NB4 (cell line): ENCODE measurements around the gene BARX1.

Experiments used
- DNase-seq: peaks from one replicate; pipeline ENCODE4 v3.0.0; 2010; ENCODE audit warnings: low read depth
- H3K4me3 ChIP-seq: one replicate; pipeline ENCODE4 v1.5.1; 2011; ENCODE audit warnings: mild to moderate bottlenecking, low read depth, low read length, moderate library complexity
- MYC ChIP-seq: IDR thresholded peaks from 2 replicates; pipeline ENCODE4 v1.6.1; 2011; ENCODE audit warnings: low read depth, low read length
- POLR2A ChIP-seq: IDR thresholded peaks from 2 replicates; pipeline ENCODE4 v1.6.1; 2011; ENCODE audit warnings: mild to moderate bottlenecking; ENCODE audit not compliant: insufficient read length; ENCODE audit errors: extremely low read depth
- TF ChIP-seq, protein P1 (sequence below): IDR thresholded peaks from one replicate; pipeline ENCODE4 v1.5.1; 2012; ENCODE audit warnings: low read depth, low read length
- TF ChIP-seq, protein P2 (sequence below): IDR thresholded peaks from 2 replicates; pipeline ENCODE4 v1.6.1; 2011; ENCODE audit warnings: low read depth, low read length

The BARX1 gene, protein sequence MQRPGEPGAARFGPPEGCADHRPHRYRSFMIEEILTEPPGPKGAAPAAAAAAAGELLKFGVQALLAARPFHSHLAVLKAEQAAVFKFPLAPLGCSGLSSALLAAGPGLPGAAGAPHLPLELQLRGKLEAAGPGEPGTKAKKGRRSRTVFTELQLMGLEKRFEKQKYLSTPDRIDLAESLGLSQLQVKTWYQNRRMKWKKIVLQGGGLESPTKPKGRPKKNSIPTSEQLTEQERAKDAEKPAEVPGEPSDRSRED

DNA sequence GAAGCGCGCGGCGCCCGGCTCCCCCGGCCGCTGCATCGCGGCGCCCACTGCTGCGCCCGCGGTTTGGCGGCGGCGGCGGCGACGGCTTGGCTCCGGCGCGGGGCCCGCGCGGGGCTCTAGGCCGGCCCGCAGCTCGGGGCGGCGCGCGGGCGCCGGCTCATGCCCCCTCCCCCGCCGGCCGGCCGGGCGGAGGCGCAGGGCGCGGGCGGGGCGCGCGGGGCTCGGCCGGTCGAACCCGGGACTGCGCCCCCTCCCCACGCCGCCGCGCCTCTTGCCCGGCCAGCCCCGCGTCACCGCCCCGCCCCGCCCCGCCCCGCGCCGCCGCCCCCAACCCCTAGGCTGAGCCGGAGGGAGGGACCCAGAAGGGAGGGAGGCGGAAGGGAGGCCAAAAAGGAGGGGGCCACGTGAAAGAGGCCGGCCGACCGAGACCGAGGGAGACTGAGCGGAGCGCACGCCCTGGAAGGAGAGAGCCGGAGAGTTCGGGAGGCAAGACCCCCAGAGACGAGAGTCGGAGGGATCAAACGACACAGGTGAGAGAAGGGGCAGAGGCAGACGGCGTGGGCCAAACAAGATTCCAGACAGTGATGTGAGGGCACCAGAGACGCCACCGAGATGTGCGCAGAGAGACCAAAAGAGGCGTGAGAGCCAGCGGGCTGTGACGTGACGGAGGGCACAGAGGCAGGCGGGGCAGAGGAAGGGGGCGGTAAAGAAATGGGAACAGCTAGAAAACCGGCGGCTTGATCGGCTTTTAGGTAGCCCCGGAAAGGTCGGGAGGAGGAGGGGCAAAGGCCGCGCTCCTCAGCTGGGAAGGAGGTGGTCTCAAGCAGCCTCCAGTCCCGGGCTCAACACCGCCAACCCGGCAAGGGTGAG is at the start of gene BARX1:
Gene BARX1, minus strand, starts transcription at position 245 of the 870 bp plus-strand sequence. Its CDS starts 209 bp downstream, at position 36.
- TF ChIP-seq, protein P1, sequence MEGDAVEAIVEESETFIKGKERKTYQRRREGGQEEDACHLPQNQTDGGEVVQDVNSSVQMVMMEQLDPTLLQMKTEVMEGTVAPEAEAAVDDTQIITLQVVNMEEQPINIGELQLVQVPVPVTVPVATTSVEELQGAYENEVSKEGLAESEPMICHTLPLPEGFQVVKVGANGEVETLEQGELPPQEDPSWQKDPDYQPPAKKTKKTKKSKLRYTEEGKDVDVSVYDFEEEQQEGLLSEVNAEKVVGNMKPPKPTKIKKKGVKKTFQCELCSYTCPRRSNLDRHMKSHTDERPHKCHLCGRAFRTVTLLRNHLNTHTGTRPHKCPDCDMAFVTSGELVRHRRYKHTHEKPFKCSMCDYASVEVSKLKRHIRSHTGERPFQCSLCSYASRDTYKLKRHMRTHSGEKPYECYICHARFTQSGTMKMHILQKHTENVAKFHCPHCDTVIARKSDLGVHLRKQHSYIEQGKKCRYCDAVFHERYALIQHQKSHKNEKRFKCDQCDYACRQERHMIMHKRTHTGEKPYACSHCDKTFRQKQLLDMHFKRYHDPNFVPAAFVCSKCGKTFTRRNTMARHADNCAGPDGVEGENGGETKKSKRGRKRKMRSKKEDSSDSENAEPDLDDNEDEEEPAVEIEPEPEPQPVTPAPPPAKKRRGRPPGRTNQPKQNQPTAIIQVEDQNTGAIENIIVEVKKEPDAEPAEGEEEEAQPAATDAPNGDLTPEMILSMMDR: no peak
- TF ChIP-seq, protein P2, sequence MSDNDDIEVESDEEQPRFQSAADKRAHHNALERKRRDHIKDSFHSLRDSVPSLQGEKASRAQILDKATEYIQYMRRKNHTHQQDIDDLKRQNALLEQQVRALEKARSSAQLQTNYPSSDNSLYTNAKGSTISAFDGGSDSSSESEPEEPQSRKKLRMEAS: no peak
- TF ChIP-seq MYC: no peak
- TF ChIP-seq POLR2A: no peak
- DNase-seq: no peak
- no peak within 1 kb of the TSS for H3K4me3 ChIP-seq

DNA sequence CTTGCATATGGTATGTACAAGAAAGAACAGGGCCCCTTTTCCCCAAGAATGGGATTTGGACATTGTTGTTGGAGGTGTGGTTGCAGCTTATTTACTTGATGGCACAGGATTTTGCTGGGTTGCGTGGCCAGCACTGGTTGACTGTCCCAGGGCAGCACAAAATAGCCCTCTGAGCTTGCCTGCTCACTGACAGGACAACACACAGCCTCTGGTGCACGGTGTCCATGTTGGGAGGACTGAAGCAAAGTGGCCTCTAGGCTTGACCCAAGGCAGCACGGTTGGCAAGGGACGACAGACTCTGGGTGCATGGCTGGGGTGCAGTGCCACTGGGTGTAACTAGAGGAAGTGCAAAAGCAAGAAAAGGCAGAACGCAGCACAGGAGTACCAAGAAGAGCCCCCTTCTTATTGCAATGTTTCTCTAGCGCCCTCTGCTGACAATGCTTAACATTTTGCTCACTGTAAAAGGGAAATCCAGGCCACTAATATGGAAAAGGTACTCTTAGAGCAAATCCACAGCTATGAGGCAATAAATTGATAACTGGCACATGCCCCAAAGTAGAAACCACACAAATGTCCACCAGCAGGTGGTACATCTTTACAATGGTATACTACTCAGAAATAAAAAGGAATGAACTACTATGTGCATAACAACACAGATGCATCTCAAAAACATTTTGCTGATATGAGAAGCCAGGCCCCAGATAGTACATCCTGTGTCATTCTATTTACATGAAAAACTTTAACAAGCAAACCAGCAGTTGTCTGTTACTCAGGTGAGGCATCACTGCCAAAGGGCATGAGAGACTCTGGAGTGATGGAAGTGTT is 47.4 kb upstream of the BARX1 start:
- TF ChIP-seq, protein P2: no peak
- TF ChIP-seq, protein P1: peak; percentile 77
- no peak overlapping the region for H3K4me3 ChIP-seq
- peak; percentile 78 for DNase-seq

DNA sequence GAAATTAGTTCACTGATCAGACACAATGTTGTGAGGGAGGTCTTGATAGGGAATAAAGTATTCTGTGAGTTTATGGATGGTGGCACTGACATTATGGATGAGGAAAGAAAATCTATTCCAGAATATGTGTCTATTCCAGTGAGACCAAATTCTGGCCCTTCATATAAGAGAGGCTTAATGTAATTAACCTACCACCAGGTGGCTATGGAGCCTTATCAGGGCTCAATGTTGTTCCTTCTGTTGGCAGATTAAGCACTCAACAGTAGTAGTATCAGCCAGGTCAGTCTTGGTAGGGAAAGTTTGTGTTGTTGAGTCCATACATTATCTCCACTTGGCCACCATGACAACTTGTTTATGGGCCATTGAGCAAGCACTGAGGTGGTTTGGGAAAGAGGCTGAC is 41.7 kb upstream of the BARX1 start:
- TF ChIP-seq, protein P1: no peak
- TF ChIP-seq MYC (no peak), POLR2A (no peak)
- TF ChIP-seq, protein P2: no peak
- no peak for DNase-seq
- no peak overlapping the region for H3K4me3 ChIP-seq

DNA sequence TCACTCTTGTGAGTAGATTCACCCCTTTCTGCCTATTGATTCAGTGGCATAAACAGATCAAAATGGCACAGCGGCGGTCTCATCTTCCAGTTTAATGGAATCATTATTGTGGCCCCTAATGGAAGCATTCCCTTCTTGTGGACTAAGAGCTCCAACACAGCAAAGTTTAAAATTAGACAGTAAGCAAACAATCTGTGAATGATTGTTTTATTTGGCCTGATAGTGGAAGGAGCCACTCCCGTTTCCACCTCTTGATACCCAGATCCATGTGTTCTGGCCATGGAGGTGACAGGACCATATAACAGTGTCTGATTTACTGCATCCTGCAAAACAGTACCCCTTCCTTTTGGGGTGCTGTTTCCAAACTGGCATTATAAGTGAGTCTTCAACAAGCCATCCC is 41.2 kb upstream of the BARX1 start:
- no peak overlapping the region for H3K4me3 ChIP-seq
- TF ChIP-seq, protein P1: no peak
- DNase-seq: no peak

DNA sequence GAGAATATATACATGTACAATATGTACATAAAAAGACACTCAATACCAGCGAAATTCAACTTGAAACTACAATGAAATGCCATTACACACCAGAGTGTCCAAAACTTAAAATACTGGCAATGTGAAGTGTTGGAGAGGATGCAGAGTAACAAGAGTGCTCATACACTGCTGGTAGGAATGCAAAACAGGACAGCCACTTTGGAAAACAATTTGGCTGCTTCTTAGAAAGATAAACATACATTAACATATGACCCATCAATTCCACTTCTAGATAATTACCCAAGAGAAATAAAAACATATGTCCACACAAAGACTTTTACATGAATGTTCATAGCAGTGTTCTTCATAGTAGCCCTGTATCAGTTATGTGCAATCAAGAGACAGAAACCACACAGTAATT is 39.4 kb upstream of the BARX1 start:
- TF ChIP-seq, protein P1: no peak
- no peak for DNase-seq
- H3K4me3 ChIP-seq: no peak overlapping the region

DNA sequence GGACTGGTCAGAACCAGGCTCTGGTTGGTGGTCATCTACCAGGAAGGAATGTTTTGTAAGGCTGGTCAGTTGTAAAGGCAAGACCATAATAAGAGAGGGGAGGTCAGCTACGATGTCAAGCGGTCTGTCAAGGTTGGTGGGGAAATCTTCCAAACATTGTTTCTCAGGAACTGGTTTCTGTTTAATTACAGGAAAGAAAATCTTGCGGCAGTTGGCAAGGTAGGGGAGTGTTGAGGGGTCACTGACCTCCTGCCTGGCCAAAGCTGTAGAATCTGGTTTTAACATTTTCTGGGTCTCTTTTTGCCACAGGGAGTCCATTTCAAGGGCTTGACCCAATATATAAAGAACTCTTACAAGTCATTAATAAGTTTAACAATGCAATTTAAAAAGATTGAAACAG is 39.0 kb upstream of the BARX1 start:
- DNase-seq: no peak
- TF ChIP-seq POLR2A: no peak
- TF ChIP-seq MYC: no peak
- TF ChIP-seq, protein P1: no peak
- TF ChIP-seq, protein P2: no peak
- no peak overlapping the region for H3K4me3 ChIP-seq
